ENCODE results near the gene MTHFD1L. TPM values are rescaled to one million over a fixed set of nuclear protein-coding genes. Genes with fewer than 3 reads are reported as not detected.

MTHFD1L gene
- polyA plus RNA-seq, 2 of the 4 experiments (the other 2 are of a cell fraction): 27.2 to 63.2 TPM

DNA sequence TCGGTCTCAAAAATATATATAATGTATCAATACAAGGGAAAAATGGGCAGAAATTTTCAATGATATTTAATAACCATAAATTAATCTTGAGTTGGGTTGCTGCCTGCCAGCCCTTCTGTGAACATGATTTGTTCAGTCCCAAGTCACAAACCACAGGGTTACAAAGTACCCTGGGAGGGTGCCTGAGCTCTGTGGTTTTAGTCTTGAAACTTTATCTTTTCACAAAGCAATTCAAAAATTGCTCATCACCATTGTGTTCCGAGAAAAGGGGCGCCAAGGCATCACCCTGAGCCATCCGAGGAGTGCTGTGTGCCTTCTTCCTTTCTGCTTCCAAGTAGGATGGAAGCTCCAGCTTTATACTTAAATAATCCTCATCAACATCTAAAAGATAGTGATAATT lies 232.7 kb downstream of the MTHFD1L start (continued):
- TF ChIP-seq, protein P1, sequence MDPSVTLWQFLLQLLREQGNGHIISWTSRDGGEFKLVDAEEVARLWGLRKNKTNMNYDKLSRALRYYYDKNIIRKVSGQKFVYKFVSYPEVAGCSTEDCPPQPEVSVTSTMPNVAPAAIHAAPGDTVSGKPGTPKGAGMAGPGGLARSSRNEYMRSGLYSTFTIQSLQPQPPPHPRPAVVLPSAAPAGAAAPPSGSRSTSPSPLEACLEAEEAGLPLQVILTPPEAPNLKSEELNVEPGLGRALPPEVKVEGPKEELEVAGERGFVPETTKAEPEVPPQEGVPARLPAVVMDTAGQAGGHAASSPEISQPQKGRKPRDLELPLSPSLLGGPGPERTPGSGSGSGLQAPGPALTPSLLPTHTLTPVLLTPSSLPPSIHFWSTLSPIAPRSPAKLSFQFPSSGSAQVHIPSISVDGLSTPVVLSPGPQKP (IDR thresholded peaks at IDR 0.05; ENCODE audit: low read depth, low read length): no peak
- no peak for TF ChIP-seq TP53 (CRISPR knock-in tag; IDR thresholded peaks at IDR 0.05)

DNA sequence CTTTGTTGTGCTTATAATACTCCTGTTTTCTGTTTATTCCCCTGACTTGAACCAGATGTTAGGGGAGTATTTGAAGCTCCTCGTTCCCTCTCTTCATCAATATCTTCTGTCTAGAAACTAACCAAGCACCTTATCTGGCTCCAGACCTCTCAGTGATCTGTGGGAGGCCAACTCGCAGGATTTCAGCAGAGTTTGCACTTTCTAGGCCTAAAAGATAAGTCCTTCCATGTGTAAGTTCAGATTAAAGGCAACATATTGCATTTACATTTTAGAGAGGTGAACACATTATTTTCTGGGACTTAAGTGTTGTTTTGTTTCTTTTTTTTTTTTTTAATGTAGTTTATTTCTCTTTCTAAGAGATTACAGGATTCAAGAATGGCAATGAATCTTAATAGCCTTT lies 234.8 kb downstream of the MTHFD1L start:
- CTCF ChIA-PET: interaction anchor here (0.6 kb wide), 1 partner anchor 12 kb away, joined by 3 read pairs; no protein-coding TSS in a partner anchor
- H3K4me3 ChIP-seq: no peak overlapping the region
- ATAC-seq: no peak
- WGBS (ENCODE audit: missing lambda C conversion rate): 89% methylated on average over 2 of the region's 2 CpGs
- H3K4me1 ChIP-seq: peaks cover 6% of the 10 kb centered on the region; the same call in 2 of the 3 replicates
- FAIRE-seq: no peak
- no peak overlapping the region for H3K27ac ChIP-seq
- H3K9me3 ChIP-seq: no peaks in the 10 kb centered on the region
- TF ChIP-seq CBX2 (IDR thresholded peaks at IDR 0.05; ENCODE audit: borderline replicate concordance, low read depth): no peak
- TF ChIP-seq MAFK (IDR thresholded peaks at IDR 0.05; ENCODE audit: partially characterized antibody): no peak
- TF ChIP-seq RAD21 (conservative IDR thresholded peaks at IDR 0.05 in 1 of 2, IDR thresholded peaks at IDR 0.05 in 1 of 2): no peak
- no peak overlapping the region for H3K4me2 ChIP-seq
- DNase-seq (ENCODE audit: low read depth in 1 of 2, low spot score in 1 of 2): no peak
- POLR2A ChIA-PET: no interaction called here

DNA sequence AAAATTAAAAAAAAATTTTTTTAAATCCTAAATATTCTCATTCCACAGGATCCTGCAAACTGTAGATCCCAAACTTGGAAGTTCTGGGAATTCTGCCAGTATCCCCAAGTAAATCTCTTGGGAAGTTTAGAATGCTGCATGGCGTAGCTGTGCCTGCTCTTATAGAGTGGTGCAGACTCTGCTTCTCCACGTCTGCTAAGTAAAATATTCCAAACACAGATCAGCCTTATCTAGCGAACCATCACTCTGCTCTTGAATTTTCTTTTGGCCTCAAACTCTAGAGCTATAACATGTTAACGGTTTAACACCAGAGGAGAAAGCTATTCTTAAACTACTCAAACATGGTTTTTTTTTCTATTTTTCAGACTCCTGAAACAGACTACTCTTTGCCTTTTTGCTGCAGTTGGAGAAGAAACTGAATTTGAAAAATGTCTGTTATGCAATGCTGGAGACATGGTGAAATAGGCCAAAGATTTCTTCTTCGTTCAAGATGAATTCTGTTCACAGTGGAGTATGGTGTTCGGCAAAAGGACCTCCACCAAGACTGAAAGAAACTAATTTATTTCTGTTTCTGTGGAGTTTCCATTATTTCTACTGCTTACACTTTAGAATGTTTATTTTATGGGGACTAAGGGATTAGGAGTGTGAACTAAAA lies 235.8 kb downstream of the MTHFD1L start:
- FAIRE-seq: no peak
- no peak for TF ChIP-seq RFX5 (IDR thresholded peaks at IDR 0.05)
- TF ChIP-seq CHD2 (IDR thresholded peaks at IDR 0.05; ENCODE audit: low read length, partially characterized antibody): no peak
- no peak for TF ChIP-seq HOXA7 (CRISPR knock-in tag; IDR thresholded peaks at IDR 0.05)
- TF ChIP-seq CBX2 (IDR thresholded peaks at IDR 0.05; ENCODE audit: borderline replicate concordance, low read depth): no peak
- no peak for TF ChIP-seq PHF8 (IDR thresholded peaks at IDR 0.05; ENCODE audit: borderline replicate concordance, low read depth)
- TF ChIP-seq CHD4 (IDR thresholded peaks at IDR 0.05; ENCODE audit: borderline replicate concordance): no peak
- TF ChIP-seq EP300 (IDR thresholded peaks at IDR 0.05): no peak
- TF ChIP-seq, protein P2, sequence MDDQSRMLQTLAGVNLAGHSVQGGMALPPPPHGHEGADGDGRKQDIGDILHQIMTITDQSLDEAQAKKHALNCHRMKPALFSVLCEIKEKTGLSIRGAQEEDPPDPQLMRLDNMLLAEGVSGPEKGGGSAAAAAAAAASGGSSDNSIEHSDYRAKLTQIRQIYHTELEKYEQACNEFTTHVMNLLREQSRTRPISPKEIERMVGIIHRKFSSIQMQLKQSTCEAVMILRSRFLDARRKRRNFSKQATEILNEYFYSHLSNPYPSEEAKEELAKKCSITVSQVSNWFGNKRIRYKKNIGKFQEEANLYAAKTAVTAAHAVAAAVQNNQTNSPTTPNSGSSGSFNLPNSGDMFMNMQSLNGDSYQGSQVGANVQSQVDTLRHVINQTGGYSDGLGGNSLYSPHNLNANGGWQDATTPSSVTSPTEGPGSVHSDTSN (IDR thresholded peaks at IDR 0.05): no peak
- TF ChIP-seq ZC3H11A (IDR thresholded peaks at IDR 0.05): no peak
- TF ChIP-seq FOXS1 (CRISPR knock-in tag; IDR thresholded peaks at IDR 0.05): no peak
- TF ChIP-seq, protein P3, sequence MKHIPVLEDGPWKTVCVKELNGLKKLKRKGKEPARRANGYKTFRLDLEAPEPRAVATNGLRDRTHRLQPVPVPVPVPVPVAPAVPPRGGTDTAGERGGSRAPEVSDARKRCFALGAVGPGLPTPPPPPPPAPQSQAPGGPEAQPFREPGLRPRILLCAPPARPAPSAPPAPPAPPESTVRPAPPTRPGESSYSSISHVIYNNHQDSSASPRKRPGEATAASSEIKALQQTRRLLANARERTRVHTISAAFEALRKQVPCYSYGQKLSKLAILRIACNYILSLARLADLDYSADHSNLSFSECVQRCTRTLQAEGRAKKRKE (CRISPR knock-in tag; IDR thresholded peaks at IDR 0.05; ENCODE audit: low read depth): no peak
- TF ChIP-seq, protein P4, sequence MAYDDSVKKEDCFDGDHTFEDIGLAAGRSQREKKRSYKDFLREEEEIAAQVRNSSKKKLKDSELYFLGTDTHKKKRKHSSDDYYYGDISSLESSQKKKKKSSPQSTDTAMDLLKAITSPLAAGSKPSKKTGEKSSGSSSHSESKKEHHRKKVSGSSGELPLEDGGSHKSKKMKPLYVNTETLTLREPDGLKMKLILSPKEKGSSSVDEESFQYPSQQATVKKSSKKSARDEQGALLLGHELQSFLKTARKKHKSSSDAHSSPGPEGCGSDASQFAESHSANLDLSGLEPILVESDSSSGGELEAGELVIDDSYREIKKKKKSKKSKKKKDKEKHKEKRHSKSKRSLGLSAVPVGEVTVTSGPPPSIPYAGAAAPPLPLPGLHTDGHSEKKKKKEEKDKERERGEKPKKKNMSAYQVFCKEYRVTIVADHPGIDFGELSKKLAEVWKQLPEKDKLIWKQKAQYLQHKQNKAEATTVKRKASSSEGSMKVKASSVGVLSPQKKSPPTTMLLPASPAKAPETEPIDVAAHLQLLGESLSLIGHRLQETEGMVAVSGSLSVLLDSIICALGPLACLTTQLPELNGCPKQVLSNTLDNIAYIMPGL (CRISPR knock-in tag; IDR thresholded peaks at IDR 0.05; ENCODE audit: borderline replicate concordance): no peak
- no peak for TF ChIP-seq NFE2L2 (conservative IDR thresholded peaks at IDR 0.05; ENCODE audit: low read length)
- no peak for TF ChIP-seq JUNB (IDR thresholded peaks at IDR 0.05)
- no peak for TF ChIP-seq NPAS2 (CRISPR knock-in tag; IDR thresholded peaks at IDR 0.05; ENCODE audit: borderline replicate concordance)
- no peak for TF ChIP-seq ZNF302 (CRISPR knock-in tag; IDR thresholded peaks at IDR 0.05)
- TF ChIP-seq KDM5A (IDR thresholded peaks at IDR 0.05): no peak
- TF ChIP-seq SREBF2 (IDR thresholded peaks at IDR 0.05): no peak
- H3K9me3 ChIP-seq: no peaks in the 10 kb centered on the region
- ChIA-PET CTCF (no interaction called here), POLR2A (no interaction called here)
- H3K4me1 ChIP-seq: no peaks in the 10 kb centered on the region
- H3K27ac ChIP-seq: no peak overlapping the region
- DNase-seq (ENCODE audit: low read depth in 1 of 2, low spot score in 1 of 2): no peak
- no peak overlapping the region for H3K4me2 ChIP-seq
- ATAC-seq: no peak
- WGBS (ENCODE audit: missing lambda C conversion rate): 90% methylated on average over 6 of the region's 6 CpGs
- no peak overlapping the region for H3K4me3 ChIP-seq
